H1 (cell line): Measurements from ENCODE around the gene FAM53C. TPM values are rescaled to one million over a fixed set of nuclear protein-coding genes. Genes with fewer than 3 reads are reported as not detected.

Experiments
- ASH2L ChIP-seq: fragments of 200-600, 300-600 bp; sonication (generic); IDR thresholded peaks from one replicate; pipeline ENCODE4 v1.7.1; 2017; ENCODE audit warnings: low read length
- ATF2 ChIP-seq: IDR thresholded peaks from 2 replicates; pipeline ENCODE4 v1.6.1; 2012; ENCODE audit warnings: low read length, inconsistent platforms
- BCL11A ChIP-seq, 2 experiments: IDR thresholded peaks; one replicate each; pipeline ENCODE4 v1.6.1; 2011; ENCODE audit warnings: low read depth in 2 of 2, low read length in 2 of 2, mild to moderate bottlenecking in 2 of 2
- CHD1 ChIP-seq: IDR thresholded peaks from 2 replicates; pipeline ENCODE4 v1.6.1; 2012; ENCODE audit warnings: low read depth, low read length, improper control_type of control experiment
- CTBP2 ChIP-seq: IDR thresholded peaks from 2 replicates; pipeline ENCODE4 v1.7.0; 2011; ENCODE audit warnings: borderline replicate concordance, mild to moderate bottlenecking, moderate library complexity, mixed read lengths, low read length; ENCODE audit not compliant: insufficient read depth, insufficient read length
- GTF2F1 ChIP-seq: IDR thresholded peaks from 2 replicates; pipeline ENCODE4 v1.6.1; 2012; ENCODE audit warnings: low read depth, low read length, improper control_type of control experiment, borderline replicate concordance
- JUND ChIP-seq: IDR thresholded peaks from 2 replicates; pipeline ENCODE4 v1.6.1; 2011; ENCODE audit warnings: mild to moderate bottlenecking, improper control_type of control experiment, low read length
- KDM4A ChIP-seq: IDR thresholded peaks from one replicate; pipeline ENCODE4 v1.7.1; 2012; ENCODE audit warnings: low read depth, mild to moderate bottlenecking, moderate library complexity, low read length, inconsistent platforms; ENCODE audit not compliant: severe bottlenecking
- KDM5A ChIP-seq: fragments of 200-600 bp; IDR thresholded peaks from 2 replicates; pipeline ENCODE4 v1.7.1; 2012; ENCODE audit warnings: mild to moderate bottlenecking, low read length, inconsistent platforms, mixed read lengths
- MAFK ChIP-seq: IDR thresholded peaks from 2 replicates; pipeline ENCODE4 v1.6.1; 2012; ENCODE audit warnings: low read depth, mild to moderate bottlenecking, improper control_type of control experiment, low read length
- NRF1 ChIP-seq: IDR thresholded peaks from 2 replicates; pipeline ENCODE4 v1.6.1; 2011; ENCODE audit warnings: mild to moderate bottlenecking, low read depth, low read length, improper control_type of control experiment
- POU5F1 ChIP-seq: IDR thresholded peaks from 2 replicates; pipeline ENCODE4 v1.6.1; 2011; ENCODE audit warnings: low read depth, mild to moderate bottlenecking, low read length, moderate library complexity
- RBBP5 ChIP-seq: IDR thresholded peaks from 2 replicates; pipeline ENCODE4 v1.7.1; 2012; ENCODE audit warnings: low read depth, mild to moderate bottlenecking, inconsistent platforms, low read length, moderate library complexity, borderline replicate concordance
- SIN3A ChIP-seq, 2 experiments: IDR thresholded peaks in 1 of 2; conservative IDR thresholded peaks in 1 of 2; 2 replicates each; pipeline ENCODE4 v1.6.1; 2011 to 2012; ENCODE audit warnings: low read length in 2 of 2, improper control_type of control experiment in 1 of 2, low read depth in 1 of 2, mild to moderate bottlenecking in 1 of 2
- SP1 ChIP-seq: IDR thresholded peaks from 2 replicates; pipeline ENCODE4 v1.6.1; 2011; ENCODE audit warnings: low read depth, low read length
- TBP ChIP-seq: IDR thresholded peaks from 2 replicates; pipeline ENCODE4 v1.6.1; 2011; ENCODE audit warnings: low read depth, low read length, improper control_type of control experiment
- USF2 ChIP-seq: IDR thresholded peaks from 2 replicates; pipeline ENCODE4 v1.6.1; 2011; ENCODE audit warnings: low read length, improper control_type of control experiment
- ZNF274 ChIP-seq: IDR thresholded peaks from 2 replicates; pipeline ENCODE4 v1.7.0; 2012; ENCODE audit warnings: low read length, borderline replicate concordance; ENCODE audit errors: extremely low read depth
- polyA plus RNA-seq, 7 experiments: library from polyadenylated mRNA; depleted of rRNA in 3 of 7; stranded (reverse) in 5 of 7; unstranded in 2 of 7; fragments of >200 nt in 5 of 7; fragments of 200-250 nt in 2 of 7; gene quantifications; 1 replicate in 5 of 7; 2 replicates in 1 of 7; 4 replicates in 1 of 7; pipeline versions ENCODE4 v1.2.1 to v1.2.3, GENCODE V29; 2011 to 2013; ENCODE audit warnings: missing spikeins in 2 of 7, mixed read lengths in 2 of 7
- total RNA-seq: library from RNA; stranded (reverse); fragmentation: NEBNext Ultra II Directional; extraction: Animal tissue kit (Norgen Biotek cat#: 25700); gene quantifications from 2 replicates; pipeline ENCODE4 v1.2.1, GENCODE V29; 2021

The FAM53C gene
- total and polyA plus RNA-seq, 2 of the 8 experiments (the other 6 are each of a cell fraction or from before 2014, with no cell fraction given): 57.6 to 75.3 TPM

- TF ChIP-seq BCL11A (IDR thresholded peaks at IDR 0.05; ENCODE audit: low read depth in 2 of 2, low read length in 2 of 2) (peak in 1 of 2 experiments; percentile 21), CTBP2 (no peak), POU5F1 (no peak), CHD1 (no peak), USF2 (no peak), ASH2L (peak; percentile 87), RBBP5 (peak; percentile 67; the same call in 1 of the 2 replicates), JUND (peak; percentile 59; the same call in 1 of the 2 replicates), TBP (no peak), MAFK (no peak), KDM4A (peak; percentile 50), NRF1 (no peak), SIN3A (conservative IDR thresholded peaks at IDR 0.05 in 1 of 2, IDR thresholded peaks at IDR 0.05 in 1 of 2; ENCODE audit: low read depth in 1 of 2, low read length in 2 of 2) (no peak), KDM5A (no peak), GTF2F1 (0 out of 2 replicates have a peak, but pooled peaks have one; percentile 21), SP1 (no peak), ATF2 (peak; percentile 100), ZNF274 (no peak)
- TF ChIP-seq, all 59 proteins: peak for 11
Measured at GRCh38 chr5:138336952-138337684, 948 bp upstream of the FAM53C start (continued).
